ENCODE measurements around the gene SLFN14. TPM values are rescaled to one million over a fixed set of nuclear protein-coding genes. Genes with fewer than 3 reads are reported as not detected.

The SLFN14 gene
- total RNA-seq, 1 experiment from 2014 or later, result not detected

- H3K4me1 ChIP-seq (ENCODE audit: insufficient read depth, low read length), result peaks cover 18% of the 10 kb centered on the region
- no peak for TF ChIP-seq EZH2phosphoT487 (IDR thresholded peaks at IDR 0.05; ENCODE audit: borderline replicate concordance, low read length)
- BruUV-seq (replicated peaks), result TSS peak; percentile 76
- H2AFZ ChIP-seq (ENCODE audit: low read length), result peak overlapping the region; percentile 85
- peaks cover 3% of the 10 kb centered on the region; the same call in 1 of the 2 replicates for H3K36me3 ChIP-seq (ENCODE audit: low read depth, low read length)
- no peaks in the 10 kb centered on the region for H4K20me1 ChIP-seq (ENCODE audit: low read length)
- no peak for DNase-seq
- H3K9ac ChIP-seq (ENCODE audit: low read length), result peak overlapping the region; percentile 94
- H3K27ac ChIP-seq (ENCODE audit: low read length), result peak overlapping the region; percentile 58
- peak overlapping the region; percentile 93 for H3K4me2 ChIP-seq (ENCODE audit: low read length)
- ChIA-PET POLR2A (ENCODE audit: unreplicated experiment) (interaction anchor here (1.0 kb wide), 1 partner anchor 10 kb away, joined by 3 read pairs; no protein-coding TSS in a partner anchor), CTCF (interaction anchor here (0.8 kb wide), 1 partner anchor 23 kb away, joined by 4 read pairs; no protein-coding TSS in a partner anchor)
- peak overlapping the region; percentile 90 for H3K4me3 ChIP-seq (ENCODE audit: low read length)
- no peak for ATAC-seq
- no peaks in the 10 kb centered on the region for H3K9me2 ChIP-seq (replicated peaks; ENCODE audit: low read length)
- peaks cover 17% of the 10 kb centered on the region for H3K79me2 ChIP-seq (ENCODE audit: low read length)
- peaks cover 3% of the 10 kb centered on the region for H3F3A ChIP-seq (ENCODE audit: low read length, unreplicated experiment)
- intact Hi-C loops (cut with micrococcal nuclease), result no loop called here
- no peaks in the 10 kb centered on the region for H3K9me3 ChIP-seq (ENCODE audit: low read length)
- H3K27me3 ChIP-seq (ENCODE audit: low read length), result no peaks in the 10 kb centered on the region
Observed at GRCh38 chr17:35578929-35579432, 18.4 kb upstream of the SLFN14 start.

GRCh38 chr17:35578197-35578928 is 17.7 kb upstream of the SLFN14 start, which contains the start of gene PEX12:
PEX12 (minus strand) TSS chr17:35578571; CDS start chr17:35578021, 550 bp downstream.
- intact Hi-C loops (cut with micrococcal nuclease), result no loop called here
- peak; percentile 95 for ATAC-seq
- TSS peak; percentile 86 for BruUV-seq (replicated peaks)

GRCh38 chr17:35577830-35578196 is 17.2 kb upstream of the SLFN14 start:
- peak; percentile 13 for ATAC-seq
- POLR2A ChIA-PET (ENCODE audit: unreplicated experiment), result interaction anchor here (0.5 to 1.0 kb wide), 3 partner anchors 11 to 337 kb away, joined by 3 to 4 read pairs (median 3); no protein-coding TSS in a partner anchor

More at GRCh38 chr17:35578197-35578928, 17.7 kb upstream of the SLFN14 start, which contains the start of gene PEX12:
- no peaks in the 10 kb centered on the region for H4K20me1 ChIP-seq (ENCODE audit: low read length)
- H3K27me3 ChIP-seq (ENCODE audit: low read length), result no peaks in the 10 kb centered on the region
- TF ChIP-seq CTCF (conservative IDR thresholded peaks at IDR 0.05; ENCODE audit: low read depth, low read length) (no peak), EZH2 (IDR thresholded peaks at IDR 0.05; ENCODE audit: low read length, unreplicated experiment) (no peak), EZH2phosphoT487 (IDR thresholded peaks at IDR 0.05; ENCODE audit: borderline replicate concordance, low read length) (no peak)
- H3K27ac ChIP-seq (ENCODE audit: low read length), result peak within 1 kb of the TSS; percentile 58
- peaks cover 3% of the 10 kb centered on the region; the same call in 1 of the 2 replicates for H3K36me3 ChIP-seq (ENCODE audit: low read depth, low read length)
- peaks cover 18% of the 10 kb centered on the region for H3K4me1 ChIP-seq (ENCODE audit: insufficient read depth, low read length)
- CTCF ChIA-PET, result interaction anchor here (0.8 kb wide), 1 partner anchor 23 kb away, joined by 4 read pairs; no protein-coding TSS in a partner anchor
- H3K4me2 ChIP-seq (ENCODE audit: low read length), result peak within 1 kb of the TSS; percentile 93
- peak; percentile 84 for DNase-seq
- peaks cover 3% of the 10 kb centered on the region for H3F3A ChIP-seq (ENCODE audit: low read length, unreplicated experiment)
- H2AFZ ChIP-seq (ENCODE audit: low read length), result peak within 1 kb of the TSS; percentile 85
- peaks cover 17% of the 10 kb centered on the region for H3K79me2 ChIP-seq (ENCODE audit: low read length)
- no peaks in the 10 kb centered on the region for H3K9me2 ChIP-seq (replicated peaks; ENCODE audit: low read length)
- peak within 1 kb of the TSS; percentile 90 for H3K4me3 ChIP-seq (ENCODE audit: low read length)
- no peaks in the 10 kb centered on the region for H3K9me3 ChIP-seq (ENCODE audit: low read length)
- POLR2A ChIA-PET (ENCODE audit: unreplicated experiment), result interaction anchor here (0.5 to 1.0 kb wide), 3 partner anchors 10 to 338 kb away, joined by 3 to 4 read pairs (median 3); no protein-coding TSS in a partner anchor
- peak within 1 kb of the TSS; percentile 94 for H3K9ac ChIP-seq (ENCODE audit: low read length)

More at GRCh38 chr17:35577830-35578196, 17.2 kb upstream of the SLFN14 start:
- peak overlapping the region; percentile 58 for H3K27ac ChIP-seq (ENCODE audit: low read length)
- H3K4me1 ChIP-seq (ENCODE audit: insufficient read depth, low read length), result peaks cover 18% of the 10 kb centered on the region
- peaks cover 17% of the 10 kb centered on the region for H3K79me2 ChIP-seq (ENCODE audit: low read length)
- H2AFZ ChIP-seq (ENCODE audit: low read length), result peak overlapping the region; percentile 85
- no peaks in the 10 kb centered on the region for H3K9me2 ChIP-seq (replicated peaks; ENCODE audit: low read length)
- peak overlapping the region; percentile 94 for H3K9ac ChIP-seq (ENCODE audit: low read length)
- CTCF ChIA-PET, result no interaction called here
- H3K36me3 ChIP-seq (ENCODE audit: low read depth, low read length), result peaks cover 3% of the 10 kb centered on the region; the same call in 1 of the 2 replicates
- no peak for DNase-seq
- peak overlapping the region; percentile 90 for H3K4me3 ChIP-seq (ENCODE audit: low read length)
- H3K27me3 ChIP-seq (ENCODE audit: low read length), result no peaks in the 10 kb centered on the region
- intact Hi-C loops (cut with micrococcal nuclease), result no loop called here
- BruUV-seq (replicated peaks), result no TSS peak
- TF ChIP-seq CTCF (conservative IDR thresholded peaks at IDR 0.05; ENCODE audit: low read depth, low read length) (no peak), EZH2 (IDR thresholded peaks at IDR 0.05; ENCODE audit: low read length, unreplicated experiment) (no peak), EZH2phosphoT487 (IDR thresholded peaks at IDR 0.05; ENCODE audit: borderline replicate concordance, low read length) (no peak)
- H3F3A ChIP-seq (ENCODE audit: low read length, unreplicated experiment), result peaks cover 3% of the 10 kb centered on the region
- H3K9me3 ChIP-seq (ENCODE audit: low read length), result no peaks in the 10 kb centered on the region
- no peaks in the 10 kb centered on the region for H4K20me1 ChIP-seq (ENCODE audit: low read length)
- peak overlapping the region; percentile 93 for H3K4me2 ChIP-seq (ENCODE audit: low read length)

Data from PC-3 (cell line).